Left ventricle myocardium inferior (tissue), 1 donor: ENCODE measurements around the gene UBN1. TPM values are rescaled to one million over a fixed set of nuclear protein-coding genes. Genes with fewer than 3 reads are reported as not detected.
A peak's percentile ranks its signal among the peaks of the same experiment; 100 is the strongest.

Experiments
- DNase-seq: peaks from one replicate; pipeline ENCODE4 v3.0.0-alpha.2; 2020
- H3K27ac ChIP-seq: fragments of 200-600 bp; replicated peaks from 2 replicates; pipeline ENCODE4 v1.8.0; 2021
- H3K27me3 ChIP-seq: fragments of 200-600 bp; 2 replicates; pipeline ENCODE4 v1.8.0; 2021; ENCODE audit warnings: low read depth
- H3K36me3 ChIP-seq: fragments of 200-600 bp; 2 replicates; pipeline ENCODE4 v1.8.0; 2021
- H3K4me1 ChIP-seq: fragments of 200-600 bp; 2 replicates; pipeline ENCODE4 v1.8.0; 2021
- H3K4me3 ChIP-seq: fragments of 200-600 bp; 2 replicates; pipeline ENCODE4 v1.8.0; 2021; ENCODE audit warnings: mild to moderate bottlenecking, moderate library complexity
- H3K9me3 ChIP-seq: fragments of 200-600 bp; replicated peaks from 2 replicates; pipeline ENCODE4 v1.8.0; 2021
- intact Hi-C: fragments of 100-400 bp; cut with micrococcal nuclease; formaldehyde crosslinking; loops from one replicate; pipeline ENCODE4 v1.11.0; 2022
- total RNA-seq: library from RNA; stranded (reverse); fragmentation: NEBNext Ultra II Directional; extraction: Animal tissue kit (Norgen Biotek cat#: 25700); gene quantifications from one replicate; pipeline ENCODE4 v1.2.1, GENCODE V29; 2021
- TF ChIP-seq, protein P1 (sequence below): fragments of 200-600 bp; IDR thresholded peaks from 2 replicates; pipeline ENCODE4 v1.8.0; 2021; ENCODE audit warnings: antibody characterized with exemption, mild to moderate bottlenecking, borderline replicate concordance
- donor health status: DM: no; HTN: yes; CAD: no; lungs with severe emphysema.

UBN1 gene
- total RNA-seq, 1 donor from 2014 or later = 41.1 TPM

DNA sequence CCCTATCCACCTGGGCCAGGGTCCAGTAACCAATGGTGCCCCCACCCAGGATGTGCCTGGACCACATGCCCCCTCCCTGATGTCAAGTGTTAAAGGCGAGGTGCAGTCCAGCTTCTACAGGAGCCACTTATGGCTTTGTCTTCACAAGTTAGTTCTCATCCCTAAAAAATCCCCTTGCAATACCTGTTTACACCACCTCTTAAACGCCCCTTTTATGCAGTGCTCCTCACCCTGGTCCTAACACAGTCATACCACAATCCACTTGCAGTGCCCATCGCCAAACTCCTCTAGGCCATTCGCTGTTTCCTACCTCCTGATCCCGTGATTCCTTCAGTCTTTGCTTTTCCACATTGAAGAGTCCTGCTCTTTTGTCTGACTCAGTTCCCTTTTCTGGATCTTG is 7.3 kb upstream of the UBN1 start:
- Histone ChIP-seq H3K36me3 (peaks cover 91% of the 10 kb centered on the region), H3K27me3 (no peaks in the 10 kb centered on the region), H3K4me1 (peaks cover 36% of the 10 kb centered on the region), H3K9me3 (no peaks in the 10 kb centered on the region), H3K4me3 (no peak overlapping the region), H3K27ac (no peak overlapping the region)
- TF ChIP-seq, protein P1, sequence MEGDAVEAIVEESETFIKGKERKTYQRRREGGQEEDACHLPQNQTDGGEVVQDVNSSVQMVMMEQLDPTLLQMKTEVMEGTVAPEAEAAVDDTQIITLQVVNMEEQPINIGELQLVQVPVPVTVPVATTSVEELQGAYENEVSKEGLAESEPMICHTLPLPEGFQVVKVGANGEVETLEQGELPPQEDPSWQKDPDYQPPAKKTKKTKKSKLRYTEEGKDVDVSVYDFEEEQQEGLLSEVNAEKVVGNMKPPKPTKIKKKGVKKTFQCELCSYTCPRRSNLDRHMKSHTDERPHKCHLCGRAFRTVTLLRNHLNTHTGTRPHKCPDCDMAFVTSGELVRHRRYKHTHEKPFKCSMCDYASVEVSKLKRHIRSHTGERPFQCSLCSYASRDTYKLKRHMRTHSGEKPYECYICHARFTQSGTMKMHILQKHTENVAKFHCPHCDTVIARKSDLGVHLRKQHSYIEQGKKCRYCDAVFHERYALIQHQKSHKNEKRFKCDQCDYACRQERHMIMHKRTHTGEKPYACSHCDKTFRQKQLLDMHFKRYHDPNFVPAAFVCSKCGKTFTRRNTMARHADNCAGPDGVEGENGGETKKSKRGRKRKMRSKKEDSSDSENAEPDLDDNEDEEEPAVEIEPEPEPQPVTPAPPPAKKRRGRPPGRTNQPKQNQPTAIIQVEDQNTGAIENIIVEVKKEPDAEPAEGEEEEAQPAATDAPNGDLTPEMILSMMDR = no peak
- intact Hi-C loops = no loop called here
- DNase-seq = no peak

DNA sequence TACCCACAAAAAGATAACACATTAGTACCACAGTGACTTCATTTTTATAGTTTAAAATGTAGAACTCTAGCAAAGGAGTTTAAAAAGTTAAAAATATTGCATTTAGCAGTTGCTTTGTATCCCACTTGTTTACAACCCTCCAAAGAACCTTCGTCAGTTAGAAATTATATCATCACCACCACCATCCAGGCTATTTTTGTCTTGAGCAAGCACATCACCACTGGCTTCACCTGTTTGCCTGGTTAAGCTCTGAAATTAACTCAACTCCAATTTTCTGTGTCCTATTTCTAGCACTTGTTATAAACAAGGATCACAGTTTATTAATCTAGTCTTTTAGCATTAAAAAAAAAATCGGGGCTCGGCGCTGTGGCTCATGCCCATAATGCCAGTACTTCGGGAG is 6.3 kb upstream of the UBN1 start:
- H3K4me1 ChIP-seq = peaks cover 46% of the 10 kb centered on the region
- no peak for DNase-seq
- H3K36me3 ChIP-seq = peaks cover 94% of the 10 kb centered on the region
- H3K27ac ChIP-seq = peak overlapping the region; percentile 34
- no peaks in the 10 kb centered on the region for H3K9me3 ChIP-seq
- H3K4me3 ChIP-seq = no peak overlapping the region
- TF ChIP-seq, protein P1 = no peak
- intact Hi-C loops = no loop called here
- H3K27me3 ChIP-seq = no peaks in the 10 kb centered on the region

DNA sequence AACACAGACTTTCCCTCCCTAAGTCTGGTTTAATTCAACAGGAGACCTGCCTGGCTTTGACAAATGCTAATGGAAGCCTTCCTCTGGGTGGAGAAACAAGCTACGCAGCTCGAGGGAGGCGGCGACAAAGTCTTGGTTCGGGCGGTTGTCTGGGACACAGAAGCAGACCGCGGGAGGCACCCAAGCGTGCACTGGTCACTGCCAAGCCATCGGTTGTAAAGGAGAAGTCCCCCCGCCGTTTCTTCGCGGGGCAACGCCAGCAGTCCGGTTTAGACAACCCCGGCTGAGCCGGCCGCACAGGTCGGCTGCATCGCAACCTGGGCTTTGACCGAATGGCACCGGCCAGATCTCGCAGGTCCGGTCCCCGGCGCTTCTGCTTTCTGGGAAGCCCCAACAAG is 779 bp upstream of the UBN1 start:
- Histone ChIP-seq H3K27ac (peak overlapping the region; percentile 92), H3K9me3 (no peaks in the 10 kb centered on the region), H3K36me3 (peaks cover 42% of the 10 kb centered on the region), H3K4me1 (peaks cover 73% of the 10 kb centered on the region), H3K4me3 (peak overlapping the region; percentile 95), H3K27me3 (no peaks in the 10 kb centered on the region)
- DNase-seq = peak; percentile 31
- intact Hi-C loops = no loop called here
- TF ChIP-seq, protein P1 = no peak

DNA sequence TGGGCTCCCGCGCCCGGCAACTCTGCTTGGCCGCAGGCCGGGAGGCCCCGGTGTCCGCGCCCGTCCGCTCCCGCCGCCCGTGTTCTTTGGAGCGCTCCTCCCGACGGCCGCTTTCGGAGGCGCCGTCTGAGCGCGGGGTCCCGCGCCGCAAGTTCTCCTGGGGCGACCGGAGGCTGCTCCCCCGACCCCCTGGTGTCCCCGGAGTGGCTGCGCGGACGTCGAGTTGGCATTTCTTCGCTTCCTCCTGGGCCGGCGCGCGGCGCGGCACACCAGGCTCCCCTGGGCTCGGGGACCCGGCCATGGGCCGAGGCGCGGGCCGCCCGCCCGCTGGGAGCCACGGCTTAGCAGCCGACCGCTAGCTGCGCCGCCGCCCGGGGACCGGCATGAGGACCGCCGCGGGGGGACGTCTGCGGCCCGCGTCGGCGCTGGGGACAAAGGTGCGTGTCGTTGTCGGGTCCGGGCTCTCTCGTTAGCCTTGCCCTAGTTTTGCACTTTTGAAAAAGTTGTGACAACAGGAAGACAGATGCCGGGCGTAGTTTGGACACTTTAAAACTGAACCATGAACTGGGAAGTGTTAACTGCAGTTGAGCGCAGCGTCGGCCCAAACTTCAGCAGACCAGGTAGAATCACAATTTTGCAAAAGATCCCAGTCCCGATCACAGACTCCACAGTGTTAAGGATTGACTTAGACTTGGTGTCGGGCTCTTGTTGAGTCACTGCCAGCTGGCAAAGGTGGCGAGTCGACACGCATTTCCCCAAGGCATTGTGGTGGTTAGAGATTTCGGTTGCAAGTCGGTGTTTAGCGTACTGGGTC is 700 bp downstream of the UBN1 start:
- Histone ChIP-seq H3K27ac (peak overlapping the region; percentile 92), H3K9me3 (no peaks in the 10 kb centered on the region), H3K27me3 (no peaks in the 10 kb centered on the region), H3K4me3 (peak overlapping the region; percentile 95), H3K36me3 (peaks cover 29% of the 10 kb centered on the region), H3K4me1 (peaks cover 87% of the 10 kb centered on the region)
- intact Hi-C loops = no loop called here
- TF ChIP-seq, protein P1 = no peak
- peak; percentile 47 for DNase-seq

DNA sequence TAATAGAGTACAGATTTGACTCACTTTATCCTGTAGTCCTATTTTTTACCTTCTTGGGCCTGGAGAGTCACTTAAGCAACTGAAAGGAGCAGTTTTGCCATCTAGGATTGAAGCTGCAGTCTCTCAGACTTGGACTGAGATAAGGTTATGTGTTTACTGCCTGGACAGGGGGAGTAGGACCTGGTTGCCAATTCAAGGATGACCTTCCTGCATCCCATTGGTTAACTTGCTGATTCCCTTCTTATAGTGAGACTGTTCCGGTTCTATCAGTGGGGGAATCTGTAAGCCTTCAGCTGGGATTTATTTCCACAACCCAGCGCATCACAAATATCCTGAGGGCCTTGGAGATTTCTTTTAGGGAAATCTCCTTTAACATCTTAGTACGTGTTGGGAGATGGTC is 2.9 kb downstream of the UBN1 start:
- no peak for DNase-seq
- Histone ChIP-seq H3K27ac (peak overlapping the region; percentile 92), H3K36me3 (peaks cover 29% of the 10 kb centered on the region), H3K4me3 (peak overlapping the region; percentile 95), H3K9me3 (no peaks in the 10 kb centered on the region), H3K27me3 (no peaks in the 10 kb centered on the region), H3K4me1 (peaks cover 81% of the 10 kb centered on the region)
- TF ChIP-seq, protein P1 = no peak
- intact Hi-C loops = no loop called here
